NB4 (cell line): Measurements from ENCODE around the gene NUP35.
A peak's percentile ranks its signal among the peaks of the same experiment; 100 is the strongest.

ENCODE experiments used
- DNase-seq: peaks from one replicate; pipeline ENCODE4 v3.0.0; 2010; ENCODE audit warnings: low read depth
- H3K4me3 ChIP-seq: one replicate; pipeline ENCODE4 v1.5.1; 2011; ENCODE audit warnings: mild to moderate bottlenecking, low read depth, low read length, moderate library complexity
- MAX ChIP-seq: IDR thresholded peaks from 2 replicates; pipeline ENCODE4 v1.6.1; 2011; ENCODE audit warnings: low read depth, low read length
- MYC ChIP-seq: IDR thresholded peaks from 2 replicates; pipeline ENCODE4 v1.6.1; 2011; ENCODE audit warnings: low read depth, low read length
- POLR2A ChIP-seq: IDR thresholded peaks from 2 replicates; pipeline ENCODE4 v1.6.1; 2011; ENCODE audit warnings: mild to moderate bottlenecking; ENCODE audit not compliant: insufficient read length; ENCODE audit errors: extremely low read depth
- TF ChIP-seq, protein P1 (sequence below): IDR thresholded peaks from one replicate; pipeline ENCODE4 v1.5.1; 2012; ENCODE audit warnings: low read depth, low read length

NUP35 gene

DNA sequence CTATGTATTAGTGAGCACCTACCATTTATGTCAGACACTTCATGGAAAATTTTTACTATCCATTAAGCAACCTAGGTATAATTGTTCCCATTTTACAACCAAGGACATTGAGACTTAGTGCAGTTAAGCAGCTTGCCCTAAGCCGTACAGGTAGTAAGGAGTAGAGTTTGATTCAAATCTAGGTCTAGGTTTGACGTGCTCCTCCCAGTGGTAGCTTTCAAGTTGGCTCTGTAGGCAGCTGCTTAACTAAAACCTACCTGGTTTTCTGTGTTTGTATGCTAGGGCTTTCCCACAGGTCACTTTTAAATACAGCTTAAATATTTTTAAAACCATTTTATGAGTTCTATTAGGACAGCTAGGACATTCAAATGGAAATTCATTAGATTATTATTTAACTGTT, 69.7 kb downstream of the NUP35 start:
- DNase-seq = no peak
- no peak overlapping the region for H3K4me3 ChIP-seq
- TF ChIP-seq, protein P1, sequence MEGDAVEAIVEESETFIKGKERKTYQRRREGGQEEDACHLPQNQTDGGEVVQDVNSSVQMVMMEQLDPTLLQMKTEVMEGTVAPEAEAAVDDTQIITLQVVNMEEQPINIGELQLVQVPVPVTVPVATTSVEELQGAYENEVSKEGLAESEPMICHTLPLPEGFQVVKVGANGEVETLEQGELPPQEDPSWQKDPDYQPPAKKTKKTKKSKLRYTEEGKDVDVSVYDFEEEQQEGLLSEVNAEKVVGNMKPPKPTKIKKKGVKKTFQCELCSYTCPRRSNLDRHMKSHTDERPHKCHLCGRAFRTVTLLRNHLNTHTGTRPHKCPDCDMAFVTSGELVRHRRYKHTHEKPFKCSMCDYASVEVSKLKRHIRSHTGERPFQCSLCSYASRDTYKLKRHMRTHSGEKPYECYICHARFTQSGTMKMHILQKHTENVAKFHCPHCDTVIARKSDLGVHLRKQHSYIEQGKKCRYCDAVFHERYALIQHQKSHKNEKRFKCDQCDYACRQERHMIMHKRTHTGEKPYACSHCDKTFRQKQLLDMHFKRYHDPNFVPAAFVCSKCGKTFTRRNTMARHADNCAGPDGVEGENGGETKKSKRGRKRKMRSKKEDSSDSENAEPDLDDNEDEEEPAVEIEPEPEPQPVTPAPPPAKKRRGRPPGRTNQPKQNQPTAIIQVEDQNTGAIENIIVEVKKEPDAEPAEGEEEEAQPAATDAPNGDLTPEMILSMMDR = no peak
- TF ChIP-seq MYC = no peak
- TF ChIP-seq POLR2A = no peak
- no peak for TF ChIP-seq MAX

GRCh38 chr2:183195397-183195796, 71.2 kb downstream of the NUP35 start:
- H3K4me3 ChIP-seq = no peak overlapping the region
- no peak for TF ChIP-seq MAX
- TF ChIP-seq POLR2A = no peak
- TF ChIP-seq, protein P1 = no peak
- TF ChIP-seq MYC = no peak
- no peak for DNase-seq

DNA sequence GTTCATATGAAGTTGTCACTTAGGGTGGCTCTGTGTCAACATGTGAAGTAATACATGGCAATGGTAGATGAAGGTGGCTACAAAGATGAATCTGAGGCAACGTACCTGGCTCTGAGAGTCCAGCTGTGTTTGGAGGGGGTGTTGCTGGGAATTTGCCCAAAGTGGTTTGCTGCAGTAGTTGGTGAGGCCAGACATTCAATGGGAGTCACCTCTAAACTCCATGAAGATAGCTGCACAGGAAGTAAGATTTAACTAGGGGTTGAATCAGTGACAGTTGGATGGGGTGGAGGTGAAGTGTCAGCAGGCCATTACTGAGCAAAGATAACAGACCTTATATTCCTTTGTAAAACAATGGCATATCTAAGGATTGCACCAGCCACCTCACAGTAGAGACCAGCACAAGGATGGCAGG, 71.8 kb downstream of the NUP35 start:
- no peak for TF ChIP-seq POLR2A
- TF ChIP-seq, protein P1 = no peak
- TF ChIP-seq MYC = no peak
- TF ChIP-seq MAX = no peak
- no peak overlapping the region for H3K4me3 ChIP-seq
- DNase-seq = no peak

DNA sequence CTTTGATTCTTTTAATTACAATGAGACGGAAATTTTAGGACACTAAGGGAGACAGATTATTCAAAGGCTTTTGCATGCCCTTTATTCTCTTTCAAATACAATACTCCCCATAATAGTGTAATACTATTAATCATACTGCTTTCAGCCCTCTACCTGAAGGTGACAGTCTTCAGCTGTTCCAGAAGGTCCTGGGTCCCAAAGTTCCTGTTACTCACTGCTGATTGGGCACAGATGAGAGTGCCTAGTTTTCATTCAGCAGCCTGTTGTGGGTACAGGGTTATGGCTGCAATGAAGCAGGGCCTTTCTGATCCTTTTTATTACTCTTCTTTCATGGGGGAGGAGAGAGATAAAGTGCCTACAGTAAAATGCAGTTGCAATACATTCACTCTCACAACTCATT, 80.2 kb downstream of the NUP35 start:
- no peak overlapping the region for H3K4me3 ChIP-seq
- DNase-seq = no peak

GRCh38 chr2:183207110-183207509, 82.9 kb downstream of the NUP35 start:
- TF ChIP-seq, protein P1 = no peak
- TF ChIP-seq MYC (no peak), POLR2A (no peak), MAX (no peak)
- no peak overlapping the region for H3K4me3 ChIP-seq
- peak; percentile 13 for DNase-seq

More for the DNA sequence above, 80.2 kb downstream of the NUP35 start:
- TF ChIP-seq MYC = no peak
- TF ChIP-seq, protein P1 = no peak
- TF ChIP-seq POLR2A = no peak
- TF ChIP-seq MAX = no peak
